Astrocyte of the cerebellum (primary cell): ENCODE results near the gene WDR54.
"Not testable (repeated sequence)": the region's sequence is repeated elsewhere in the genome, so short reads cannot be mapped to it uniquely, and the experiment has no call there.

Source experiments
- DNase-seq: peaks from one replicate; pipeline ENCODE4 v3.0.0-alpha.2; 2011; ENCODE audit warnings: low read depth
- H3K4me3 ChIP-seq: 2 replicates; pipeline ENCODE4 v1.5.1; 2011; ENCODE audit warnings: mild to moderate bottlenecking, low read depth, low read length, moderate library complexity
- CTCF ChIP-seq: IDR thresholded peaks from 2 replicates; pipeline ENCODE4 v1.5.1; 2012; ENCODE audit warnings: low read length, low read depth, moderate library complexity, mild to moderate bottlenecking; ENCODE audit errors: missing control alignments
- in situ Hi-C: cut with HindIII; loops from 2 replicates; pipeline ENCODE4 v1.10.0; 2017; ENCODE audit warnings: low sequenced_read_pairs

The WDR54 gene

GRCh38 chr2:74440378-74441169 lies 19.0 kb downstream of the WDR54 start:
- peak overlapping the region; percentile 54 for H3K4me3 ChIP-seq
- peak; percentile 9 for TF ChIP-seq CTCF
- in situ Hi-C loops, result no loop called here
- no peak for DNase-seq

- no peak for TF ChIP-seq CTCF
- DNase-seq, result no peak
- peak overlapping the region; percentile 2 for H3K4me3 ChIP-seq
- in situ Hi-C loops, result no loop called here
These were observed 19.7 kb downstream of the WDR54 start for GRCh38 chr2:74441170-74441689.

- TF ChIP-seq CTCF, result no peak
- DNase-seq, result no peak
- H3K4me3 ChIP-seq, result peak within 1 kb of the TSS; percentile 54
- in situ Hi-C loops, result no loop called here
These were observed 20.4 kb downstream of the WDR54 start, which contains the start of gene RTKN for GRCh38 chr2:74441690-74442482. RTKN (minus strand) TSS chr2:74441937; CDS start chr2:74441816, 121 bp downstream.

- in situ Hi-C loops, DNase-seq, H3K4me3 ChIP-seq: not testable (repeated sequence)
These were observed 21.2 kb downstream of the WDR54 start for GRCh38 chr2:74442483-74443297.

- DNase-seq, result no peak
- no peak for TF ChIP-seq CTCF
- H3K4me3 ChIP-seq, result no peak overlapping the region
- in situ Hi-C loops, result no loop called here
These were observed 23.2 kb downstream of the WDR54 start for GRCh38 chr2:74444498-74445318.

GRCh38 chr2:74447230-74447999 lies 25.9 kb downstream of the WDR54 start:
- in situ Hi-C loops, result no loop called here
- DNase-seq, result no peak
- H3K4me3 ChIP-seq, result no peak overlapping the region
- TF ChIP-seq CTCF, result no peak
